Mucosa of rectum (tissue), 2 donors: ENCODE results near the gene ZCCHC7.

Experiments
- H3K27ac ChIP-seq, 2 donors: one replicate each; pipeline ENCODE4 v1.7.0; 2013; ENCODE audit warnings: inconsistent platforms in 2 of 2, low read depth in 2 of 2, low read length in 2 of 2
- H3K27me3 ChIP-seq, 2 donors: one replicate each; pipeline ENCODE4 v1.7.0; 2013; ENCODE audit warnings: low read length in 2 of 2; ENCODE audit not compliant: control insufficient read depth in 2 of 2, insufficient read depth in 2 of 2
- H3K36me3 ChIP-seq, 2 donors: one replicate each; pipeline ENCODE4 v1.7.0; 2013; ENCODE audit warnings: low read length in 2 of 2; ENCODE audit not compliant: control insufficient read depth in 2 of 2, insufficient read depth in 2 of 2
- H3K4me1 ChIP-seq, 2 donors: one replicate each; pipeline ENCODE4 v1.7.0; 2013; ENCODE audit warnings: low read length in 2 of 2, mild to moderate bottlenecking in 1 of 2; ENCODE audit not compliant: control insufficient read depth in 2 of 2, insufficient read depth in 2 of 2
- H3K4me3 ChIP-seq, 2 donors: one replicate each; pipeline ENCODE4 v1.7.0; 2013; ENCODE audit warnings: low read length in 2 of 2
- H3K9ac ChIP-seq, 2 donors: one replicate each; pipeline ENCODE4 v1.7.0; 2013; ENCODE audit warnings: low read length in 2 of 2, low read depth in 1 of 2, mild to moderate bottlenecking in 1 of 2
- H3K9me3 ChIP-seq, 2 donors: one replicate each; pipeline ENCODE4 v1.7.0; 2013; ENCODE audit warnings: low read length in 2 of 2; ENCODE audit not compliant: control insufficient read depth in 2 of 2
- donor health status: healthy.
- donor health status: Normal muscosa, but diverticular disease.

The ZCCHC7 gene

DNA sequence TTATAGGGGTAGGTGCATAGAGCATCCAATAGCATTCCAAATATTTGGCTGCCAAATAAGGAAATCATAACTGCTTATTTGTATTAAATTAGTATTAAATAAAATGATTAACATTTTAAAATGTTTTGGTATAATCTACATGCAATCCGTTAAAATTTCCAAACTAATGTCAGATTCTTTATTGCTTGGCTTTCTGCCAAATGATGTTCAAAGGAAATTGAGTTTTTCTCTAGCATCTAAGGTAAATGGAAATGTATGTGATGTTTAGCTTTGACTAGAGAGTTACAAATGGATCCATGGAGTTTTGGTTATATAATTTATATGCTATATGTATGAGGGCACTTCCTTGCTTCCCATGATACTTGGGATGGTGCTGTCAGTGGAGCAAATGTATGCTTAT lies 121.7 kb downstream of the ZCCHC7 start:
- Histone ChIP-seq H3K4me1 (no peaks in the 10 kb centered on the region), H3K36me3 (no peaks in the 10 kb centered on the region), H3K27me3 (no peaks in the 10 kb centered on the region), H3K27ac (no peak overlapping the region), H3K9ac (no peak overlapping the region), H3K9me3 (no peaks in the 10 kb centered on the region), H3K4me3 (no peak overlapping the region)

DNA sequence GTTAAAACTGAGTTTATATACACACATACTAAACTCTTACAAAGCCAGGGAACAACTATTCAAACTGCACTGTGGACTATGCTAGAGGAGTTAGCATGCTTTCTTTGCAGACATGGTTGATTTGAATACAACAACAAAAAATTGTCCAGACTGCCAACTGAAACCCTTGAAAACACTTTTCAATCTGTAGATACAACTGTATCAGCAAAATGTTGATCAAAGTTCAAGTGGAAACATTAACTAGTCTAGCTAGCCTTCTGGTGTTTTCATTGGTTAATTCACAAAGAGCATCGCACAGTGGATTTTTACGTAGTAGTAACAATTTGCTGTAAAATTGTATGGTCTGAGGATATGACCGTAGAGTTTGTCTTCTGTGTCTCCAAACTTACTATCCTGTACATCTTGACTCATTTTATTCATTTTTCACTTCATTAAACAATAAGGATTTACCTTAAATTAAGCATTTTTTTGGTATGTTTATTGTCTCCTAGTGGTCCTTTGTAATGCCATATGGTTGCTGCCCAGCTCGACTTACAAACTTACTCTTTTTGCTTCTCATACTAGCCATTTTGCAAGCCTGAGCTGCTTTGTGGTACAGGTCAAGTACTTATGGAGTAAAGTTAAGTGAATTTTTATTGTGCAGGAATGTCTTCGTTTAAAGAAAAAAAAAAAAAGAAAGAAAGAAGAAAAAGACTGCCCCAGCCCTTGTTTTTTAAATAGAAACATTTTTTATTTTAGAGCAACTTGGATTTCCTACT lies 123.4 kb downstream of the ZCCHC7 start:
- Histone ChIP-seq H3K27ac (no peak overlapping the region), H3K4me1 (no peaks in the 10 kb centered on the region), H3K9ac (no peak overlapping the region), H3K9me3 (no peaks in the 10 kb centered on the region), H3K4me3 (no peak overlapping the region), H3K36me3 (no peaks in the 10 kb centered on the region), H3K27me3 (no peaks in the 10 kb centered on the region)

DNA sequence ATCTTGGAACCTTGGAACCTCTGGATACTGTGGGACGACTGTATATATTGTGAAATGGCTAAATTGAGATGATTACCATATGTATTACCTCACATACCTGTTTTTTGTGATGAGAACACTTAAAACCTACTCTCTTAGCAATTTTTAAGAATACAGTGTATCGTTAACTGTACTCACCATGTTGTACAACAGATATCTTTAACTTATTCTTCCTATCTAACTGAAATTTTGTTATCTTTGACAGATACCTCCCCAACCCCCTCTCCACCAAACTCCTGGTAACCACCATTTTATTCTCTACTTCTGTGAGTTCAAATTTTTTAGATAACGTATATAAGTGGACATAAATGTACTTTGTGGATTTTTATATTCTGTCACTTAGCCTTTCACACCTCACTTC lies 126.5 kb downstream of the ZCCHC7 start:
- Histone ChIP-seq H3K9ac (no peak overlapping the region), H3K36me3 (no peaks in the 10 kb centered on the region), H3K9me3 (no peaks in the 10 kb centered on the region), H3K27me3 (no peaks in the 10 kb centered on the region), H3K4me3 (no peak overlapping the region), H3K4me1 (no peaks in the 10 kb centered on the region), H3K27ac (no peak overlapping the region)

DNA sequence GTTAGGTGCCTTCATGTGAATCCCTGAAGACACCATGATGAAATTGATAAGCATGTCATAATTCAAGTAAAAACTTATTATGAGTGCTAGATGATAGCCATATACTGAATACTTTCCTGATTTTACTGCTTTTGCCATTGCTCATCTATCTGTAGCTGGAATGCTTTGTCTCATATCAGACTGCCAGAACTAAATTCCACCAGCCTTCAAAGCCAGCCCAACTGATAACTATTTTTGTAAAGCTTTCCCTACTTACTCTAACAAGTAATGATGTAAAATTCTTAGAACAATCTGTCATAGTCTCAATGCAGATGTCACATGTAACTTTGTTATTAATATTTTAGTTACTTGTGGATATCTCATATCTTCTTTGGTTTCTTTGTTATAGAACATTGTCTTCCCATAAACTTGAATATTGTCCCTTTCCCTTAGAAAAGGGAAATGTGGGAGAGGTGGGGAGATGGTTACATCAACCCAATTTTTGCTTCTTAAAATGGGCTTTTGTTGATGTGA lies 128.3 kb downstream of the ZCCHC7 start:
- H3K4me1 ChIP-seq, result no peaks in the 10 kb centered on the region
- H3K9ac ChIP-seq, result no peak overlapping the region
- H3K9me3 ChIP-seq, result no peaks in the 10 kb centered on the region
- H3K36me3 ChIP-seq, result no peaks in the 10 kb centered on the region
- H3K27ac ChIP-seq, result no peak overlapping the region
- H3K27me3 ChIP-seq, result no peaks in the 10 kb centered on the region
- no peak overlapping the region for H3K4me3 ChIP-seq

DNA sequence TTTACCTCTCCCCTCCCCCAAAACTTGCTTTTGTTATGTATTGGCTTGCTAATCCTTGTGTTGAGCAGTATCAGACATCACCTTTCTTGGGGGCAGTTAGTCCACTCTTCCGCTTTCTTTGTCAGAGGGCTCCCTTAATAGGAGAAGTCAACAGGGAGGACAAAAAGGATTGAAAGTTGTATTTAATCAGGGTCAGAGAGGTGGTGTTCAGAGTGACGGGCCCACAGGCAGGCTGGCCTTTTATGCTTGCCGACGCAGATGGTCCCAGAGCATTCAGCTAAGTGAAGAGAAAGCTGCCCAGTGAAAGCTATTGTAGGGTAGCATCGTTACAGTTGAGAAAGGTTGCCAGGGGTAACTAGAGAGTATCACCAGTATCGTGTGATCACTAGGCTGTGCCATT lies 131.1 kb downstream of the ZCCHC7 start:
- H3K27ac ChIP-seq, result no peak overlapping the region
- no peak overlapping the region for H3K9ac ChIP-seq
- no peaks in the 10 kb centered on the region for H3K9me3 ChIP-seq
- H3K27me3 ChIP-seq, result no peaks in the 10 kb centered on the region
- H3K4me3 ChIP-seq, result no peak overlapping the region
- H3K4me1 ChIP-seq, result no peaks in the 10 kb centered on the region
- no peaks in the 10 kb centered on the region for H3K36me3 ChIP-seq

DNA sequence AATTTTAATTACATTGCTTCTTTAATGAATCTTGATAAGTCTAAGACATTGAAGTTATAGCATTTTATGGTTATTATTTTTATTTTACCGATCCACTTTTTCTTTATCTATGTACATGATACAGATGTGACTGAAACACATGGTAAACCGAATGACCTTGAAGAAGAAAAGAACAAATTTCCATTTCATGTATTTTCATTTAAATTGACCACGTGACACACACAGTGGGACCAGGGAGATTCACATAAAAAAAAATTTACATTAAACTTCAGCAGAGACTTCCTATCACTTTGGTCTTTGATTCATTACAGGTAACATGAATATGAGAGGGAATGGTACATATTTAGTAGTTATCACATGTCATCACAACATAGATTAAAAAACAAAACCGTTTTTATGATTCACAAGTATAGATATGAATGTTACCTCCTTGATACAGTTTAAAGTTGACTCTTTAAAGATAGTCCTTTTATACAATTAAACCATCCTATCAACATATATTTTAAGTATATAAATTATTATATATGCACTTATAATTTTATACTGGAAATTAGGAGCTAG lies 133.1 kb downstream of the ZCCHC7 start:
- Histone ChIP-seq H3K36me3 (no peaks in the 10 kb centered on the region), H3K9ac (no peak overlapping the region), H3K27me3 (no peaks in the 10 kb centered on the region), H3K4me1 (no peaks in the 10 kb centered on the region), H3K27ac (no peak overlapping the region), H3K9me3 (no peaks in the 10 kb centered on the region), H3K4me3 (no peak overlapping the region)

DNA sequence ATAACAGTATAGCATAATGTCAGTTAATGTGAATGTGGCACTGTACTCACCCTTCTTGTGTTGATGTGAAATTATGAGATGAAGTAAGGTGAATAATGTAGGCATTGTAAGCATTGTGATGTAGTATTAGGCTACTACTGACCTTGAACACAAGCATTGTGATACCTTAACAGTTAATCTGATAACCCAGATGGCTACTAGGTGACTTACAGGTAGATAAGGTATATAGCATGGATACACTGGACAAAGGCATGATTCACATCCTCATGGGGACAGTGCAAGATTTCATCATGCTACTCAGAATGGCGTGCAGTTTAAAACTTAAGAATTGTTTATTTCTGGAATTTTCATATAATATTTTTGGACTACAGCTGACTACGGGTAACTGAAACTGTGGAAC lies 134.8 kb downstream of the ZCCHC7 start:
- H3K4me3 ChIP-seq, result no peak overlapping the region
- H3K4me1 ChIP-seq, result no peaks in the 10 kb centered on the region
- H3K9ac ChIP-seq, result no peak overlapping the region

DNA sequence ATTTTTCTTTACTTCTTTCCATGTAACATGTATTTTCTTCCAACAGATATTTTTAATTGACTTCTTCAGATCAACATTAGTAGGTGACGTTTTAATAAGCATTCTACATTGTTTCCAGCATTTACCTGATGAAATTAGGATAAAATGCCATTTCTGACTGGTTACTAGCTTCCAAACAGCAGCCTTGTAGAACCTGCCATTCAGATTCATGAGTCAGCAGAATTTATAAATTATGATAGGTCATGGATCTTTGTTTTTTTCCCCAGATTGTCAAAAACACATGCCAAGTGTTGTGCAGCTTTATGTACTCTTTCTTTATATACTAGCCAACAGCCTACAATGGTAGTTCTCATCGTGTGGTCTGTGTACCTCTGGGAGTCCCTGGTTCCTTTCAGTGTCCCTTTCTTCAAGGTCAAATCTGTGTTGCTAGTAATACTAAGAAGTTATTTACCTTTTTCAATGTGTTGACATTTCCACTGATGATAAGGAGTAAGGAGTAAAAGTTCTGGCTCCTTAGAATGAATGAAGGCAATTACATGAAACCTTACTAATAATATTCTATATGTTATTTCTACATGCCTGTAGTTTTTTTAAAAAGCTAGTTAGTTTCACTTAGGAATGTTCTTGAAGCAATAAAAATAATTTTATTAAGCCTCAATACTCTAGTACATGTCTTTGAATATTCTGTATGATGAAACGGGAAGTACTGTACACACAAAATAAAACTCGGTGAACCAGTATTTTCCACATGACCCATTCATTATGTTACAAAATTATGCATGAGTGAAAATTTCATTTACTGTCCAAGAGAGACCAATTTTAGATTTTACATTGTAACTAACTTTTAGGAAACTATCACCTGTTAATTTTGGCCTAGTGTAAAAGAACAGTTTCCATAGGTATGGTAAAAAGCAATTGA lies 135.8 kb downstream of the ZCCHC7 start:
- no peak overlapping the region for H3K4me3 ChIP-seq
- H3K9ac ChIP-seq, result no peak overlapping the region
- H3K27me3 ChIP-seq, result no peaks in the 10 kb centered on the region
- no peaks in the 10 kb centered on the region for H3K9me3 ChIP-seq
- H3K4me1 ChIP-seq, result no peaks in the 10 kb centered on the region
- H3K27ac ChIP-seq, result no peak overlapping the region
- H3K36me3 ChIP-seq, result no peaks in the 10 kb centered on the region

More for the DNA sequence above, 134.8 kb downstream of the ZCCHC7 start:
- H3K36me3 ChIP-seq, result no peaks in the 10 kb centered on the region
- H3K9me3 ChIP-seq, result no peaks in the 10 kb centered on the region
- H3K27ac ChIP-seq, result no peak overlapping the region
- no peaks in the 10 kb centered on the region for H3K27me3 ChIP-seq

DNA sequence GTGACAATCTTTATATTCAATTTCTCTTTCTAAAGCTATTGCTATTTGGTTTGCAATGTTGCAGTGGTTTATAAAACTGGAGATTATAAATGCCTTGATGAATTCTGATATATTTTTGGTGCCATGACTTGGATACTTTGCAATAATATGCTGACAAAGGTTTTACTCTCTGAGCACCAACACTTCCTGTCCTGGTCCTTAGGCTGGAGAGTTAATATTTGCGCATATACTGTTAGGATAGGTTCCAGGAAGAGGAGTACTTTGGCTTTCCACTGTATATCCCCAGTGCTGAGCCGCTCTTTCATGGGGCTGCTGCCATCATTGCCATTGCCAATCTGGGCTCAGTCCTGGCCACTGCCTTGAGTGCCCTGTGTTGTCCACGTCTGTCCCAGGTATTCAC lies 139.6 kb downstream of the ZCCHC7 start:
- no peak overlapping the region for H3K27ac ChIP-seq
- H3K4me3 ChIP-seq, result no peak overlapping the region
- no peak overlapping the region for H3K9ac ChIP-seq
- no peaks in the 10 kb centered on the region for H3K27me3 ChIP-seq
- H3K9me3 ChIP-seq, result no peaks in the 10 kb centered on the region
- no peaks in the 10 kb centered on the region for H3K36me3 ChIP-seq
- no peaks in the 10 kb centered on the region for H3K4me1 ChIP-seq

DNA sequence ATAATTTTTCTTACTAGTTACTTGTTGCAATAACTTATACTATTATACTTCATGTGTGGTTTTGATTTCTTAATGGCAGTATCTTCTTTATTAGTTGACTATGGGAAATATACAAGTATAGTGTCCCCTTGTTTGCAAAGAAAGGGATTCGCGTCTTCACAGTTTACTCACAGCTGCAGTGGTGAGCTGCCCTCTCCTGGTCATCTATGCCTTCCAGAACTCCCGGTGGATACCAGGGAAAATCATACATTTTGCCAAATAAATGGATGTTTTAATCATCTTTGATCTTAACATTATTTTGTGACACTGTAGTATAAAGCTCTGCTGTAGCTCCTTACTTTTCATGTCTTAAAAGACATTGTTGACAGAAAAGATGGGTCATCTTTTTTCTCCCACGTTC lies 142.0 kb downstream of the ZCCHC7 start:
- Histone ChIP-seq H3K27me3 (no peaks in the 10 kb centered on the region), H3K4me1 (no peaks in the 10 kb centered on the region), H3K4me3 (no peak overlapping the region), H3K27ac (no peak overlapping the region), H3K9me3 (no peaks in the 10 kb centered on the region), H3K9ac (no peak overlapping the region), H3K36me3 (no peaks in the 10 kb centered on the region)
